Measurements from ENCODE around the gene POLR3B.
"Not testable (repeated sequence)": the region's sequence is repeated elsewhere in the genome, so short reads cannot be mapped to it uniquely, and the experiment has no call there.

Gene POLR3B

DNA sequence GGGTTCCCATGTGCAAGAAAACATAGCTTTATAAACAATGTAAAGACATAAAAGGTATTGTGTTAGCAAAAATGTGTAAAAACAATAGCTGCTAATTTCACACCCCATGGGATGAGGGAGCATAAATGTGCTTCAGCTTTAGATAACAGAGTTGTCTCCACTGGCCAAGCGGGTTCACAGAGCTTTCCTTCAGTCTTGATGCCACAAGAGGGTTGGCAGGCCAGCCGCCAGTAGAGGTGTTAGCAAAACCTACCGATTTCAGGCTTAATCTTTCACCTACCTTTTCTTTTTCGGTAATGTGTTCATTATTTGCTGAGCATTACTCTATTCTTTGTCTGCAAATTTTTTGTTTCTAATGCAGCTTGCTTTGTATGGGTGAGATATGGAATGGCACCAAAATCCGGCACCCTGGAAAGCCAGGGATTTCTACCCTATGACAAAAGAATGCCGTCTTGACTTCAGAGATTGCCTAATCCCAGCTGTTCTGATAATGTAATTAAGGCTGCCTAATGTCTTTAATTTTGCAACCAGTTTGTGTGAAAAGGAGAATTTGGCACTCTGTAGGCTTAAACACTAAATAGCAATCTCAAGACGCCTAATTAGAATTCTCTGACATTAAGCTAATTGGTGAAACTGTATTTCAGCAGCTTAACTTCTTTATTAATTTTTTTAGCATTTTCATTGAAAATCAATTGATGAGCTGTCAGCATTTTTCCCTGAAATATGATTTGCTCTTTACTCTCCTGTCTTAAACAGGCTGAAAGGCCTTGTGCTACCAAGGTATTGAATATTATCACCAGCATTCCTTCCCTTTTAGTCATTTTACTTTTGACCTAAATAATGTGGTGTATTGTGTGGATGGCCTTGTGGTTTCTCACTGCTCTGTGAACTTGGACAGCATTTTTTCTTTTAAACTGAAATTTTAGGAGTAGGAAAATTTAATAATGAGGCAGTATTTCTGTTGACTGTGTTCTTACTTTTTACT is 60.7 kb downstream of the POLR3B start:
- DNase-seq: no peak

DNA sequence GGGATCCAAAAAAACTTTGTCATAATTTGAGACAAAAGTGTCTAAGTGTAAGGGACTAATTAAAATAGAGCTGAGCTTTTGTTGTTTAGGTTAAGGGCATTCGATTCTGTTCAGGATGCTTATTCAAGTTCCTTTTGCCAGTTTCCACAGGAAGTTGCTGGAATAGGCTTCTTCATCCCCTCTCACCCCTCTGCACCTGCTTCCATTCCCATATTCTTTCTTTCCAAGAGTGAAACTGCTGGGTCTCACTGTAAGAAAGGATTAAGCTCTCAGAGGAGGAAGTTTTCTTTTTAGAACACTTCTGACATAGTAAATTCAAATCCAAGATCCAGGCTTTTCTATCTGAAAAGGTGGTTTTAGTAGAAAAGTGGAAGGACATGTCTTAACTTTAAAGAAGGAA is 61.4 kb downstream of the POLR3B start:
- DNase-seq: no peak

DNA sequence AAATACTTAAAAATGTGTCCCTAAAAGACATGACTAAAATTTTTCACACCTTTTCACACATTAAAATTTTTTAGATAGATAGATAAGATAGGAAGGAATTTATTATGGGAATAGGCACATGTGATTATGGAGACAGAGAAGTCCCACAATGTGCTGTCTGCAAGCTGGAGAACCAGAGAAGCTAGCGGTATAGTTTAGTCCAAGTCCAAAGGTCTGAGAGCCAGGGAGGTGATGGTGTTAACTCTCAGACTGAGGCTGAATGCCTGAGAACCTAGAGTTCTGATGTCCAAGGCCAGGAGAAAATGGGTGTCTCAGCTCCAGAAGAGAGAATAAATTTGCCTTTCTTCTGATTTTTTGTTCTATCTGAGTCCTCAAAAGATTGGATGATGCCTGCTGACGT is 65.7 kb downstream of the POLR3B start:
- DNase-seq: no peak

DNA sequence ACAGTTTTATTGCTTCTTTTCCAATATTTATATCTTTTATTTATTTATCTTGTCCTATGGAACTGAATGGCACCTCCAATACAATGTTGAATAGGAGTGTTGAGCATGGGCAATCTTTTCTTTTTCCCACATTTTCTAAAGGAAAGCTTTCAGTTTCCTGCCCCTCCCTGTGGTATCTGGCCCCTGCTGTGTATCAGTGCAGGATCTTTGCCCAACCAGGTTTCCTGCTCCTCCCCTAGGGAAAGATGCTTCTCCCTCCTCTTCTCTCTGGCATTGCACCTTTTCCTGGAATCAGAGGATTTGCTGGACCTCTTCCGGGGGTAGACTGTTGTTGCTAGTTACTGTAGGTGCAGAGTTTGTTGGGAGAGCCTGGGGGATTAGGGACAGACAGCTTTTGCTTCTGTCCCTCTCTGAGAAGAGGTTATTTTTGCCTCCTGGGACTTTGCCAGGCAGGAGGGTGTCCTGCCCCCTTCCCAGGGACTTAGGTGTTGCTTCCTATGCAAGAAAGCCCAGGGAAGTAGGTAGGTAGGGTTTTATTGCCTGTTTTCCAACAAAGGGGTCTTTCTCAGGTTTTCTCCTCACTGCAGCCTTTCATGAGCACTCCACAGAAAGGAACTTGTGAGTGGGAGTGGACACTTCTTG is 67.6 kb downstream of the POLR3B start:
- no peak for DNase-seq

DNA sequence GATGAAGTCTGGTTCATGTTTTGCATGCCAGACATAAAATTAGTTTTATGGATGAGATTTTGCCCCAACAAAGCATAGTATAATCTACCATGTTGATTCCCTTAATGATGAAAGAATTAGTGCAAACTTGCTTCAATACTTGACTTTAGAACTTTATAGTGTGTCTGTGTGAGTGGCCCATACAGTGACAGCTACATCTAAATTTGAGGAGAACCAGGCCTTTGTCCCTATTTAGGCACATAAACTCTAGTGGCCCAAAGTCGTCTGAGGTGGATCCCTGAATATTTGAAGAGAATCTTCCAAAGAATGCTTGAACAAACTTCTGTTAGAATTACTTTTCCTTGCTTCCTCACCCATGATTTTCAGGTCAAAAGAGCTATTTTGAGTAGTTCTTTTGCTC is 70.4 kb downstream of the POLR3B start:
- no peak for DNase-seq

DNA sequence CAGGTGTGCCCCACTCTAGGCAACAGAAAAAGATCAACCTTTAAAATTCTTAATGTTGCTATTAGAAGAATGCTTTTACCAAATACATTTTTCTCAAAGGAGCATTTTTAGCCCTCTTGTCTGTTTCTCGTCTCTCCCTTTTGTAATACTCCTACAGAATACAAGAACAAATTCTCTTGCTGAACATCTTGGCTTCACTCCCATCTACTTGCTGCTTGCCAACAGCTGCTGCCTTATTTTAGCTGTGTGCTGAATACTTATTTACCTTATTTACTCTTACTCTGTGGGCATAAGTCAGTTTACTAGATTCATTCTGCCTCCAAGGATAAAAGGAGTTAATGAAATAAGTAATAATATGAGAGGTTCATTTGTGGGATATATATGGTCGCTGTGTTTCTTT is 70.8 kb downstream of the POLR3B start:
- no peak for DNase-seq

DNA sequence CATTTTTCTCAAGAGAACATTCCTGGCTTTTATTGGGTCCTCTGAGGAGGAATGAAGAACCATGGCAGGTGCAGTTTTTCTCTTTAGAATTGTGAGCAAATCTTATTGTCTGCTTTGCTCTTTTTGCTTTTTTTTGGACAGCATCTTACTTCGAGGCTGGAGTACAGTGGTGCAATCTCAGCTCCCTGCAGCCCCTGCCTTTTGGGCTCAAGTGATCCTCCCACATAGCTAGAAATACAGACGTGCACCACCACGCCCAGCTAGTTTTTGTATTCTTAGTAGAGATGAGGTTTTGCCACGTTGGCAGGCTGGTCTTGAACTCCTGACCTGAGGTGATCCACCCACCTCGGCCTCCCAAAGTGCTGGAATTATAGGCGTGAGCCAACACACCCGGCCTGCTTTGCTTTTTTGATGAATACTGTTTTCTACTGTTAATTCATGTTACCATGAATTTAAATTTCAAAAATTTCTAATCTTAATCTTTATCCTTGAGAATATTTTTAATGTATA is 71.5 kb downstream of the POLR3B start:
- no peak for DNase-seq

DNA sequence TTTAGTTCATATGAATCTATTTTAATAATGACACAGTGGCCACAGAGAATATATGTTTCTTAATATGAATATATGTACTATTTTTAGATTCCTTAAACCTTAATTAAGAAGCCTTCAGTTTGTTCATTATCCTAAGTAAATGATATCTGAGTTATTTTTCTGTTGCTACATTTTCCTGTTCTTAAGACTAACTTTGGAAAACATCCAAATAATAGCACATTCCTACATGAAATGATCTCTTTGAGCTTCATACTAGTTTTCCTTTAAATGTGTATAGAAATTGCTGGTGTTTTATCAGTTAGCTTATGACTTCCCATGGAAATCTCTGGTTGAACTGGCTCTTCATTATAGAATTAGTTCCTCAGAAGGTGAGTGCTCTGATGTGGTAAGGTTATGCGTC is 72.1 kb downstream of the POLR3B start:
- no peak for DNase-seq

DNA sequence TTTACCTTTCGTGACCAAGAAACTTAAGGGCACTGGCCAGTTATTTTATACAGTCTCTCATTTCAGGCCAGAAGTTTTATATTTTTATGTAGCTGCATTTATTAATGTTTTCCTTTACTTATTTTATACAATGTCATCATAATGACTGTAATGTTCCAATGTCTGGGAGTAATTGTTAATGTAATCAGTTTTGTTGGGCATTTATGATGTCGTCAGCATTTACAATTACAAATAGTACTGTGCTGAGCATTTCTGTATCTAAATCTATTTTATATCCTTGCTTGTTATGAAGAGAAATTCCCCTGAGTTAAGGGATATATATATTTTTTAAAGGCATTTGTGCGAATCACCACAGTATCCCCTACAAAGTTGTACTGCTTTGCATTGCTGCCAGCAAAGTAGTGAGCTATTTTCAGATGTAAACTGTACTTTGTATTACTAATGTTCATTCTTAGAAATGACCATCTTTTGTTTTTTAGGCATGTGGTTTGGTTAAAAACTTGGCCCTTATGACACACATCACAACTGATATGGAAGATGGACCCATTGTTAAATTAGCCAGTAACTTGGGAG is 74.4 kb downstream of the POLR3B start:
- no peak for DNase-seq

DNA sequence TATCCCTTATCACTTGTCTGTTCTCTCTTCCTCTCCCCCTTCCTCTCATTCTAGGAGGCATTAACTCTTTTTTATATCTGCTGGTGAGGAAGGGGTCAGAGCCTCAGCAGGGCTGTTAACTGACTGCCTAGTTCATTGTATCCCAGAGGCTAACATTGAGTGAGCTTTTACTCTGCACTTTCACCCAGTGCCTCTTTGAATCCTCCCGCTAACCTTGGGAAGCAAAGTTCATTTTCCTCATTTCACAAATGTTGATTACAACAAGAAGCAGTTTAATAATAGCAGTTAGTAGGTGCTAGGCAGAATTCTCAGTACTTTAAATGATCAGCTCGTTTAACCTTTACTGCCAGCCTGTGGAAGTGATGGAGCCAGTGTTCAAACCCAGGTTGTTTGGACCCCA is 75.5 kb downstream of the POLR3B start:
- no peak for DNase-seq

DNA sequence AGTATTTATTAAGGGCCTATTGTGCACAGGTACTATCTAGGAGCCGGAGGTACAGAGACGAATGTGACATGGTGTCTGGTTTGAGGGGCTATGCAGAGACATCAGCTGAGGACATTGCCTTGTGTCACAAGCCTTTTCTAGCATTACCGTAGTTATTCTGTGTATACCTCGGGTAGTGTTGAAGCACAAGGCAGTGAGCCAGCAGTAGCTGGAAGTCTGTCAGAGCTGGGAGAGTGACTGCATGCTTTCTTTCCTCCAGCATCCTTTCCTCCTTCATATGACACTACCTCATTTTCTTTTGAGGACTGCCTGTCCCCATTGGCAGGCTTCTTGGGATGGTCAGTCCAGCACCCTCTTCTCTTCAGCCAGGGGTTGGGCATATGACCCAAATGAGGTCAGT is 77.0 kb downstream of the POLR3B start:
- DNase-seq: no peak

DNA sequence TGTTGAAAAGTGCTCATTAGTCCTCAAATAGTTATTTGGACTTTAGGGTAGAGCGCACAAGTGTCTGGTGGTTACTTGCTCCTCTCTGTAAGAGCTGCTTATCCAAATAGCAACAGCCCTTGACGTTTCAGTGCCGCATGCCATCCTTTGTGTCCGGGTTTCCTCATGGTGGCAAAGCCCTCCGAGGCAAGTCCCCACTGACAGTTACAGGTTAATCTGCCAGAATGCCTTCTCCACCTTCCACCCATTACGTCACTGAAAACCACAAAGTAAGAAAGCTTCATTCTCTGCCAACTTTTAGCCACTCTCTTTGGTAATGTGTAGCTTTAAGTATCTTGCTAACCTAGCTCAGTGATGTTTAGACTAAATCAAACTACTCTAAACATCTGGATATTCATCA is 78.6 kb downstream of the POLR3B start:
- DNase-seq: no peak

DNA sequence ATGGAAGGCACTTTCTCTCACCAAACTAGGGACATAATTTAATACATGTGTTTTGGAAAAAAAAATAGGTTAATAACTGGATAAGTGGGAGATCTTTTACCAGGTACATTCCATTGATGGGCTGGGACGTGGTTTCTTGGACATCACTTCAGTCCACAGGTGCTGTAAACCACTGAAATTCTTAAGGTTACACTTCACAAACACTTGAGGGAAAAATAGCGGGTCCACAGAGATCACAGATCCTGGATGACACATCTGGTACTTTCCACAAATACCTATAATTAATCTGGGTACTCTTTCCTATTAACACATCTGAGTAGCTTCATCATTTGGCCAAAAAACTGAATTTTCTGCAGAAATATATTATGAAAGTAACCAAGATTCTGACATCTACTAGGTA is 85.0 kb downstream of the POLR3B start:
- DNase-seq: no peak

DNA sequence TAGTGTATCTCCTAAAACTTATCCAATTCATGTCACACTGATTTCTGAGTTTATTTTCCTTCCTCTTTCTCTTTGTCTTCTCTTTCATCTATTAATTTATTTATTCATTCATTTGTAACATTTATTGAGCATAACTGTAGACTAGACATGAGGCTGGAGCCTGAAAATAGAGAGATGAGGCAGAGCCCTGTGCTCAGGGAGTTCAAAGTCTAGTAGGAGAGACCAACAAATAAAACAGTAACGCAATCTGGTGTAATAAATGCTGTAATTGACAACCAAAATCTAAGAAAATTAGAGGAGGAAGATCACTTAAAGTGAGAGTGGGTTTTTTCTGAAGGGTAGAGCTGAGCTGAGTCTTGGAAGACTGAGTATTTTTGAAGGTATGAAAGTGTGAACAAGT is 87.5 kb downstream of the POLR3B start:
- DNase-seq: no peak

DNA sequence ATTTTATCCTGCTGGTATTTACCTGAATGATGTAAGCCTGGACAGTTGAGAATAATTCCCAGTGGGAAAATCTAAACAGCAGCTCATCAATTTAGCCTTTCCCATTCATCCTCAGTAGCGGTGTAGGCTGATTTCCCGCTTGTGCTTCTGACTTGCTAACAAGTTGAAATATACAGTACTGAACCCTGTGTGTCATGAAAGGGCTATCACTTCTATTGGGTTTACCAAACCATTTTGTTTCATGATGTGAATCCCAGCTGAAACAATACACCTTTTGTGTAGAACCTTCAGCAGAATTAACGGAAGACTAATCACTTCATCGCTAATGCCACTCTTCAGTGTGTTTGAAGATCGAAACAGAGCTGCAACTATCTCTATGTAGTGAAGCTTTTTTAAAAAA is 88.4 kb downstream of the POLR3B start:
- DNase-seq: peak; percentile 78

DNA sequence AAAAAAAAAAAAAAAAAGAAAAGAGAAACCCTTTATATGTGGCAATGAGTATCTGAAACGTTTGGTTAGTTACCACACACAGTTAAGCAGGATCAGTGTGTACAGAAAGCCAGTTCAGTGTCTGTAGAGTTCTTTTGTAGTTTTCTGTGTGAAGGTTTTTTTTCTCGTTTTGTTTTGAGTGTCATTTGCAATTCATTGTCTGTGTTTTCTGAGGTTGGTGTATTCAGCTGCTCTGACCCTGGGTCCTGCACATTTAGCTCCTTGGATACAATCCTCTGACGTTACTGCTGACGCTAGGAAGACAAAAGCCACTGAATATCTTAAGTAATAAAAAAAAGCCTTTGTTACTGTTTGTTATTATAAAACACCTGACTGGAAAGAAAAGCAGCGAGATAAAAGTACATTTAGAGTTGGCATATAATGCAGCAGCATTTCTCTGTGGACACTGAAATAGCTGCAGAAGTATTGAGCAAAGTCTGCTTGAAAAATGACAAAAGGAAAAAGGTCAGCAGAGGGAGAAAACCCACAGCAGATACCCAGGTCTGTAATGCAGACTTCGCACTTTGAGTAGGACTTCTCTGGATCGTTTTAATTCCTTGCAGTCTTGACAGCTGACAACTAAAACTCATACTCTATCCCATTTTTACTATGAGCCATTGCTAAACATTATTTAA is 89.0 kb downstream of the POLR3B start:
- peak; percentile 96 for DNase-seq

DNA sequence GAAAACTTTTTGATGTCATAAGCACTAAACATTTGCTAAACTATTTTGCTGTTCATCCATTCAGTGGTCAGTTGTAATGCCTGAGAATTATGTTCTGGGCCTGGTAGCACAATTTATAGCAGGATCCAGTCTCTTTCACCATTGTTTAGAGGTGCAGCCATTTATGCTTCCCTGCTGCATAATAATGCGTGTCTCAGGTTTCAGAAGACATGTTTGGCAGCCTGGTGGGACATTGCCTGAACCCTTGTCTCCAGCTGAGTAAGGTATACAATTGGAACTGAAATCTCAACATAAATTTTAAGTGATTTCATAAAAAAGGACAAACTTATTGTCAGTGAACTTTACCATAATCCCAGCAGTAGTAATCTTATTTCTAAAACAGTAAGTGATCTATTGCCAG is 94.8 kb downstream of the POLR3B start:
- DNase-seq: no peak

DNA sequence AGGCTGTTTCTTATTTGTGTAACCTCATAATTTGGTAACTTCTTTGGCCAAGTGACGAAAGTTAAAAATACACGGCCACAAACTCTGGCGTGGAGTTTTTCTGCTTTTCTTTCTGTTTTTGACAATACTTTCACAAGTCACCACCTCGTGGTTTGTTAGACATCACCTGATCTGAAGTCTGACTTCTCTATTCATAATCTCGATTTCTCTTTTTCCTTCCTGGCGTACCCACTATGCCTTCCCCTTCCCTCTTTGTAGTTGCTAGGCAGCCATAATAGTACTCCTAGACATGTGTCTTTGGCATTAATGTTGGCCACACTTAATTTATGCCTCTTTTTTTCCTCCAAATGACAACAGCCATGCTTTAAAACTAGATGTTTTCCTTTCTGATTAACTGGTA is 97.6 kb downstream of the POLR3B start:
- DNase-seq: no peak

DNA sequence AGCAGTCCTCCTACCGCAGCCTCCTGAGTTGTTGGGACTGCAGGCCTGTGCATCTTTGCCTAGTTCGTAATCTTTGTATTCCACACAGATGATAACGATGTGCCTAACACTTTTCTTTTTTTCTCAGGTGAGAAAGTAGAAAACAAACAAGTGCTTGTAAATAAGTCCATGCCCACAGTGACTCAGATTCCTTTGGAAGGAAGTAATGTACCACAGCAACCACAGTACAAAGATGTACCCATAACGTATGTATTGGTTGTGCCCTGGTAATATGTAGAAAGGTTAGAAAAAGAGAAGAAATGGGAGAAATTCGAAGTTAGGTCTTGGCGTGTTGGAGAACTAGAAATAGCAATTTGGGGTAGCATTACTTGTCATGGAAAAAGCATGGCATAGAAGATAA is 101.6 kb downstream of the POLR3B start:
- no peak for DNase-seq

DNA sequence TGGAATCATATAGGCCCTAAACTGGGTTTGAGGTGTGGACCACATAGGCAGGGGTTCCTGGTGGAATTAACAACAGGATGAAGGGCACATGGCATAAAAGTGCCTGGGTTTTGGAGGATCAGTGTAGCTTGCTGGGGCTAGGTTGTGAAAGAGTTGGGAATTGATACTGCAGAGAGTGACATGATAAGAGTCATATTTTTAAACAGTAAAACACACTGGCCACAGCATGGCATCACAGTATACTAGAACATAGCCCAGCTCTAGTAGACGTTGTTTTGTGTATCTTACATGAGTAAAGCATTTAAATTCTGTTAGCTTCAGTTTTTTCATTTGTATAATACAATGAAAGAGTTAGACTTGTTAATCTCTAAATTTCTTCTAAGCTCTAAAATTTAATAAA is 102.0 kb downstream of the POLR3B start:
- DNase-seq: no peak

DNA sequence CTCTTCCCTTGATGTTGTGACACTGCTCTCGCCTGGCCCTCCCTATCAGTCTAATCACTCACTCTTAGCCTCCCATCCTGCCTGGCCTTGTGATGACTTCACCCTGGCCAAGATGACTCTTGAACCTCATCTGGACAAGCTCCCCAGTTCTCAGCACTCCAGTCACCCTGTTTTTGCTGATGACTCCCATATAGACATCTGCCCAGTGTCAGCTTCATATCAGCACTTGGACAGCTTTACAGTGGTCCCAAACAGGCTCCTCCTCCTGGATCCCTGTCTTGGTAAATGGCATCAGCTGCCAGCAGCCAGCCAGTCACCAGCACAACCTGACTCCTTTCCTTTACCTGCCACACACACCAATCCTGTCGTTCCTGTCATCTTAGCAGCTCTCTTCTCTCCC is 104.2 kb downstream of the POLR3B start:
- DNase-seq: no peak

DNA sequence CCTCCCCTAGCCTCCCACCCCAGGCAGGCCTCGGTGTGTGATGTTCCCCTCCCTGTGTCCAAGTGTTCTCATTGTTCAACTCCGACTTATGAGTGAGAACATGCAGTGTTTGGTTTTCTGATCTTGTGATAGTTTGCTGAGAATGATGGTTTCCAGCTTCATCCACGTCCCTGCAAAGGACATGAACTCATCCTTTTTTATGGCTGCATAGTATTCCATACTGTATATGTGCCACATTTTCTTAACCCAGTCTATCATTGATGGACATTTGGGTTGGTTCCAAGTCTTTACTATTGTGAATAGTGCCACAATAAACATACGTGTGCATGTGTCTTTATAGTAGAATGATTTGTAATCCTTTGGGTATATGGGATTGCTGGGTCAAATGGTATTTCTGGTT is 108.1 kb downstream of the POLR3B start:
- not testable (repeated sequence) for DNase-seq

DNA sequence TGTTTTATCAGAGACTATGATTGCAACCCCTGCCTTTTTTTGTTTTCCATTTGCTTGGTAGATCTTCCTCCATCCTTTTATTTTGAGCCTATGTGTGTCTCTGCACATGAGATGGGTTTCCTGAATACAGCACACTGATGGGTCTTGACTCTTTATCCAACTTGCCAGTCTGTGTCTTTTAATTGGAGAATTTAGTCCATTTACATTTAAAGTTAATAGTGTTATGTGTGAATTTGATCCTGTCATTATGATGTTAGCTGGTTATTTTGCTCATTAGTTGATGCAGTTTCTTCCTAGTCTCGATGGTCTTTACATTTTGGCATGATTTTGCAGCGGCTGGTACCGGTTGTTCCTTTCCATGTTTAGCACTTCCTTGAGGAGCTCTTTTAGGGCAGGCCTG is 118.1 kb downstream of the POLR3B start:
- DNase-seq: not testable (repeated sequence)
